Endothelial cell of umbilical vein (primary cell): ENCODE data around the gene FRMPD1. TPM values are rescaled to one million over a fixed set of nuclear protein-coding genes. Genes with fewer than 3 reads are reported as not detected.

Source experiments
- BruUV-seq: library from RNA; stranded (reverse); fragments of 400-500 nt; replicated peaks from 2 replicates; lab custom pipeline; 2021; lab: Mats Ljungman, UMichigan
- CTCF ChIA-PET: fragments of 300-600, 350-600 bp; sonication (Branson Sonifier 250); formaldehyde crosslinking; loops from one replicate; lab custom pipeline; 2021; ENCODE audit warnings: antibody characterized with exemption, inconsistent platforms; lab: Charles Lee
- POLR2A ChIA-PET: fragments of 300-600, 350-600 bp; sonication (Branson Sonifier 250); formaldehyde crosslinking; loops from one replicate; lab custom pipeline; 2021; ENCODE audit warnings: antibody characterized with exemption, inconsistent platforms; lab: Charles Lee
- DNase-seq: peaks from one replicate; pipeline ENCODE4 v3.0.0-alpha.2; 2011; ENCODE audit warnings: low read depth, low spot score
- FAIRE-seq: peaks from 2 replicates; lab custom pipeline; 2011; peaks lifted over from hg19 to GRCh38; lab: Jason Lieb, UNC
- H2AFZ ChIP-seq: 2 replicates; pipeline ENCODE4 v1.6.0; 2012; ENCODE audit warnings: low read depth, low read length, control low read depth, inconsistent platforms
- H3K27ac ChIP-seq: 2 replicates; pipeline ENCODE4 v1.5.1; 2011; ENCODE audit warnings: low read depth, mild to moderate bottlenecking, control low read depth, low read length, moderate library complexity; ENCODE audit not compliant: insufficient read depth
- H3K27me3 ChIP-seq, 2 experiments: 2 replicates each; pipeline versions ENCODE4 v1.6.0 to v1.6.1; 2011; ENCODE audit warnings: low read length in 2 of 2, mixed read lengths in 1 of 2; ENCODE audit not compliant: control insufficient read depth in 2 of 2, insufficient read depth in 2 of 2
- H3K36me3 ChIP-seq, 2 experiments: 2 replicates in 1 of 2; 3 replicates in 1 of 2; pipeline ENCODE4 v1.5.1; 2011; ENCODE audit warnings: low read length in 2 of 2, mild to moderate bottlenecking in 1 of 2, moderate library complexity in 1 of 2; ENCODE audit not compliant: control insufficient read depth in 2 of 2, insufficient read depth in 2 of 2; ENCODE audit errors: extremely low read depth in 1 of 2
- H3K4me1 ChIP-seq: 3 replicates; pipeline ENCODE4 v1.5.1; 2011; ENCODE audit warnings: mild to moderate bottlenecking, low read length; ENCODE audit not compliant: control insufficient read depth, insufficient read depth; ENCODE audit errors: extremely low read depth
- H3K4me2 ChIP-seq: 2 replicates; pipeline ENCODE4 v1.6.1; 2011; ENCODE audit warnings: low read length, control low read depth, mixed read lengths; ENCODE audit not compliant: insufficient read depth
- H3K4me3 ChIP-seq, 3 experiments: fragments of 200-600 bp in 1 of 3; sonication (generic), shearing (Covaris generic) in 1 of 3; replicated peaks in 1 of 3; 2 replicates each; pipeline ENCODE4 v1.5.1; 2011 to 2016; ENCODE audit warnings: control low read depth in 3 of 3, low read length in 3 of 3, mild to moderate bottlenecking in 2 of 3, inconsistent platforms in 1 of 3, low read depth in 1 of 3, moderate library complexity in 1 of 3; ENCODE audit not compliant: insufficient read depth in 1 of 3
- H3K79me2 ChIP-seq: 2 replicates; pipeline ENCODE4 v1.6.0; 2012; ENCODE audit warnings: low read length, inconsistent platforms; ENCODE audit not compliant: control insufficient read depth, insufficient read depth
- H3K9ac ChIP-seq: replicated peaks from 2 replicates; pipeline ENCODE3; 2011; ENCODE audit warnings: low read length, control low read depth; ENCODE audit not compliant: insufficient read depth; ENCODE audit errors: extremely low read depth
- H3K9me1 ChIP-seq: replicated peaks from 3 replicates; pipeline ENCODE4 v1.6.0; 2011; ENCODE audit warnings: mild to moderate bottlenecking, low read length; ENCODE audit not compliant: control insufficient read depth, insufficient read depth; ENCODE audit errors: extremely low read depth
- H3K9me3 ChIP-seq: replicated peaks from 2 replicates; pipeline ENCODE4 v1.5.1; 2012; ENCODE audit warnings: low read length, inconsistent platforms; ENCODE audit not compliant: control insufficient read depth, insufficient read depth
- H4K20me1 ChIP-seq: replicated peaks from 2 replicates; pipeline ENCODE3; 2011; ENCODE audit warnings: mild to moderate bottlenecking, low read length; ENCODE audit not compliant: control insufficient read depth, insufficient read depth; ENCODE audit errors: extremely low read depth
- CTCF ChIP-seq, 2 donors: IDR thresholded peaks; 1 replicate in 1 of 2; 2 replicates in 1 of 2; pipeline ENCODE4 v1.5.1; 2011; ENCODE audit warnings: low read length in 2 of 2, mild to moderate bottlenecking in 2 of 2, moderate library complexity in 2 of 2, control low read depth in 1 of 2, inconsistent platforms in 1 of 2, low read depth in 1 of 2; ENCODE audit not compliant: insufficient read depth in 1 of 2; ENCODE audit errors: extremely low read depth in 1 of 2
- EZH2 ChIP-seq: IDR thresholded peaks from 2 replicates; pipeline ENCODE4 v1.6.1; 2012; ENCODE audit warnings: borderline replicate concordance, low read depth, mild to moderate bottlenecking, moderate library complexity, low read length, inconsistent platforms; ENCODE audit not compliant: severe bottlenecking
- FOS ChIP-seq: IDR thresholded peaks from 2 replicates; pipeline ENCODE4 v1.6.1; 2011; ENCODE audit warnings: mild to moderate bottlenecking, low read length, moderate library complexity, borderline replicate concordance; ENCODE audit not compliant: insufficient read depth
- GATA2 ChIP-seq: IDR thresholded peaks from 2 replicates; pipeline ENCODE4 v1.7.0; 2011; ENCODE audit warnings: low read depth, mild to moderate bottlenecking, moderate library complexity, mixed read lengths, low read length; ENCODE audit not compliant: insufficient read length, insufficient read depth
- JUN ChIP-seq: IDR thresholded peaks from 2 replicates; pipeline ENCODE4 v1.6.1; 2011; ENCODE audit warnings: borderline replicate concordance, low read depth; ENCODE audit not compliant: insufficient read length, insufficient read depth
- MAX ChIP-seq: IDR thresholded peaks from 2 replicates; pipeline ENCODE4 v1.6.1; 2011; ENCODE audit not compliant: insufficient read depth, insufficient read length
- MYC ChIP-seq: IDR thresholded peaks from one replicate; pipeline ENCODE4 v1.6.1; 2011; ENCODE audit warnings: mild to moderate bottlenecking, low read depth, low read length
- POLR2A ChIP-seq: IDR thresholded peaks from 2 replicates; pipeline ENCODE4 v1.6.1; 2012; ENCODE audit warnings: low read depth, mild to moderate bottlenecking, control low read depth, low read length
- POLR2AphosphoS5 ChIP-seq: IDR thresholded peaks from 2 replicates; pipeline ENCODE4 v1.6.1; 2012; ENCODE audit warnings: low read depth, mild to moderate bottlenecking, control low read depth, low read length, moderate library complexity; ENCODE audit not compliant: insufficient read depth
- dilution Hi-C: fragments of 300-500 bp; cut with MboI; formaldehyde crosslinking; loops from one replicate; pipeline ENCODE4 v1.15.0; 2019; ENCODE audit warnings: low sequenced_read_pairs; ENCODE audit not compliant: extremely low pct_ligation_motif_present
- intact Hi-C: fragments of 100-400 bp; cut with micrococcal nuclease; formaldehyde crosslinking; loops from one replicate; pipeline ENCODE4 v1.10.0; 2022
- polyA plus RNA-seq, 4 experiments: library from polyadenylated mRNA; depleted of rRNA in 3 of 4; stranded (reverse) in 3 of 4; unstranded in 1 of 4; fragments of >200 nt; gene quantifications; 2 replicates each; pipeline versions ENCODE4 v1.2.1 to v1.2.3, GENCODE V29; 2011 to 2012; ENCODE audit warnings: missing spikeins in 1 of 4
- total RNA-seq: library from RNA; stranded (reverse); gene quantifications from 2 replicates; pipeline ENCODE4 v1.2.3, GENCODE V29; 2021

The FRMPD1 gene
- total and polyA plus RNA-seq, 2 donors (not counting 3 experiments of a cell fraction or from before 2014, with no cell fraction given) = not detected

GRCh38 chr9:37640246-37640645 lies 10.5 kb upstream of the FRMPD1 start:
- POLR2A ChIA-PET = no interaction called here
- DNase-seq = no peak
- no TSS peak for BruUV-seq

More at GRCh38 chr9:37640246-37640645, 10.5 kb upstream of the FRMPD1 start:
- no peaks in the 10 kb centered on the region for H3K4me1 ChIP-seq
- H4K20me1 ChIP-seq = no peaks in the 10 kb centered on the region
- H3K79me2 ChIP-seq = no peaks in the 10 kb centered on the region
- no peak overlapping the region for H2AFZ ChIP-seq
- H3K27me3 ChIP-seq = peaks cover 15 to 27% of the 10 kb centered on the region in 2 experiments
- no peaks in the 10 kb centered on the region for H3K9me1 ChIP-seq
- H3K4me2 ChIP-seq = no peak overlapping the region
- H3K4me3 ChIP-seq = no peak overlapping the region
- H3K9me3 ChIP-seq = no peaks in the 10 kb centered on the region
- dilution Hi-C loops (no loop called here), intact Hi-C loops (loop anchor here (10.0 kb wide), 1 partner anchor 85 kb away; no protein-coding TSS in a partner anchor)
- no peak for TF ChIP-seq EZH2
- TF ChIP-seq MAX = no peak
- no peak for TF ChIP-seq FOS
- TF ChIP-seq POLR2A = no peak
- TF ChIP-seq MYC = no peak
- TF ChIP-seq JUN = no peak
- TF ChIP-seq POLR2AphosphoS5 = no peak
- TF ChIP-seq CTCF (IDR thresholded peaks at IDR 0.05; ENCODE audit: extremely low read depth in 1 of 2, insufficient read depth in 1 of 2, low read depth in 1 of 2, low read length in 2 of 2) = no peak
- no peak for TF ChIP-seq GATA2
- no peak overlapping the region for H3K27ac ChIP-seq
- H3K36me3 ChIP-seq = no peaks in the 10 kb centered on the region
- no peak overlapping the region for H3K9ac ChIP-seq
- CTCF ChIA-PET = interaction anchor here (2.9 kb wide), 1 partner anchor 13 kb away, joined by 8 read pairs; no protein-coding TSS in a partner anchor
- FAIRE-seq = no peak
